T-helper 1 cell treated with Interleukin-12 subunit alpha and Interleukin-12 subunit beta and Interleukin-4 antibody, amounts not matched to agents 30 ng/mL and 1 ng/mL, for 36 hours (primary cell): Measurements from ENCODE around the gene RPL3. TPM values are rescaled to one million over a fixed set of nuclear protein-coding genes. Genes with fewer than 3 reads are reported as not detected.

ENCODE experiments used
- intact Hi-C: fragments of 100-400 bp; cut with micrococcal nuclease; formaldehyde crosslinking; loops from one replicate; pipeline ENCODE4 v1.15.1; 2024
- total RNA-seq: library from RNA; stranded (reverse); gene quantifications from 2 replicates; pipeline ENCODE4 v1.2.3, GENCODE V29; 2022

RPL3 gene
- total RNA-seq, 1 donor from 2014 or later: 1,385 TPM

GRCh38 chr22:39265143-39265886, 54.1 kb downstream of the RPL3 start:
- intact Hi-C loops: loop anchor here (5.0 kb wide), 1 partner anchor 48 kb away; no protein-coding TSS in a partner anchor

- intact Hi-C loops: loop anchor here (5.0 kb wide), 1 partner anchor 47 kb away; no protein-coding TSS in a partner anchor
Observed at GRCh38 chr22:39264349-39265038, 54.9 kb downstream of the RPL3 start.

GRCh38 chr22:39263626-39264348, 55.6 kb downstream of the RPL3 start:
- intact Hi-C loops: no loop called here

Other genes with a start within 250 kb of the RPL3 start
- 110 and 112 TPM in 2 replicates for gene APOBEC3G, start 242.3 kb downstream of the RPL3 start, total RNA-seq
- 23.2 and 25.7 TPM in 2 replicates for gene APOBEC3H, start 222.4 kb downstream of the RPL3 start, total RNA-seq
- gene CBX7, start 166.9 kb downstream of the RPL3 start, total RNA-seq: 11.0 and 11.7 TPM in 2 replicates
- 0.83 and 0.95 TPM in 2 replicates for gene PDGFB, start 74.6 kb downstream of the RPL3 start, total RNA-seq
- gene SYNGR1, start 30.4 kb upstream of the RPL3 start, total RNA-seq: not detected in 2 replicates
- 29.0 and 36.9 TPM in 2 replicates for gene TAB1, start 80.2 kb upstream of the RPL3 start, total RNA-seq
- 2.9 and 3.9 TPM in 2 replicates for gene MGAT3, start 137.4 kb upstream of the RPL3 start, total RNA-seq
- 38.3 and 41.9 TPM in 2 replicates for gene MIEF1, start 182.7 kb upstream of the RPL3 start, total RNA-seq
- gene ATF4, start 200.9 kb upstream of the RPL3 start, total RNA-seq: 300 and 303 TPM in 2 replicates
- 69.6 and 77.9 TPM in 2 replicates for gene RPS19BP1, start 213.1 kb upstream of the RPL3 start, total RNA-seq